SK-N-SH treated with all-trans-retinoic acid at 6 μM for 48 hours (cell line): Measurements from ENCODE around the gene PSD2.

Source experiments
- ARNTL ChIP-seq: fragments of 450-650 bp; formaldehyde crosslinking; IDR thresholded peaks from 2 replicates; pipeline ENCODE4 v1.5.0; 2020; ENCODE audit warnings: low read depth, mild to moderate bottlenecking, moderate library complexity, borderline replicate concordance
- CREB5 ChIP-seq: fragments of 250-450 bp; sonication (Bioruptor Pico); IDR thresholded peaks from 2 replicates; pipeline ENCODE4 v1.5.1; 2020; ENCODE audit warnings: low read depth, mild to moderate bottlenecking, moderate library complexity
- CSRNP3 ChIP-seq: fragments of 250-450 bp; sonication (Bioruptor Pico); IDR thresholded peaks from 2 replicates; pipeline ENCODE4 v1.5.1; 2021; ENCODE audit warnings: mild to moderate bottlenecking, moderate library complexity
- PATZ1 ChIP-seq: fragments of 250-450 bp; sonication (Bioruptor Pico); IDR thresholded peaks from 2 replicates; pipeline ENCODE4 v1.8.0; 2020; ENCODE audit warnings: mild to moderate bottlenecking, moderate library complexity, borderline replicate concordance
- PPARA ChIP-seq: fragments of 250-450 bp; sonication (Bioruptor Pico); IDR thresholded peaks from 2 replicates; pipeline ENCODE4 v1.5.0; 2020; ENCODE audit warnings: mild to moderate bottlenecking, borderline replicate concordance
- TCF4 ChIP-seq: fragments of 250-450 bp; sonication (Bioruptor Pico); IDR thresholded peaks from 2 replicates; pipeline ENCODE4 v1.8.0; 2021; ENCODE audit warnings: mild to moderate bottlenecking, moderate library complexity, borderline replicate concordance
- TOX ChIP-seq: fragments of 250-450 bp; sonication (Bioruptor Pico); IDR thresholded peaks from 2 replicates; pipeline ENCODE4 v1.8.0; 2021; ENCODE audit warnings: mild to moderate bottlenecking, moderate library complexity, borderline replicate concordance
- ZFP30 ChIP-seq: fragments of 450-650 bp; formaldehyde crosslinking; IDR thresholded peaks from 2 replicates; pipeline ENCODE4 v1.5.0; 2022; ENCODE audit warnings: mild to moderate bottlenecking, moderate library complexity
- ZNF8 ChIP-seq: fragments of 450-650 bp; formaldehyde crosslinking; IDR thresholded peaks from 2 replicates; pipeline ENCODE4 v1.5.0; 2020; ENCODE audit warnings: mild to moderate bottlenecking, moderate library complexity

GRCh38 chr5:139836469-139837208, 41.0 kb downstream of the PSD2 start:
- TF ChIP-seq ARNTL (no peak), CREB5 (CRISPR knock-in tag) (no peak), CSRNP3 (no peak), ZFP30 (CRISPR knock-in tag) (no peak), PATZ1 (no peak), TOX (CRISPR knock-in tag) (no peak), PPARA (CRISPR knock-in tag) (no peak), ZNF8 (CRISPR knock-in tag) (no peak), TCF4 (no peak)
